Measurements from ENCODE around the gene HDDC3.
A peak's percentile ranks its signal among the peaks of the same experiment; 100 is the strongest.

Gene HDDC3

GRCh38 chr15:90906181-90906849, 26.0 kb downstream of the HDDC3 start:
- no peak for DNase-seq (ENCODE audit: low read depth)
- TF ChIP-seq MYC (IDR thresholded peaks at IDR 0.05; ENCODE audit: low read depth, low read length) (no peak), POLR2A (IDR thresholded peaks at IDR 0.05; ENCODE audit: extremely low read depth, insufficient read length) (no peak), CTCF (IDR thresholded peaks at IDR 0.05; ENCODE audit: low read depth, low read length) (no peak)
- TF ChIP-seq, protein P1, sequence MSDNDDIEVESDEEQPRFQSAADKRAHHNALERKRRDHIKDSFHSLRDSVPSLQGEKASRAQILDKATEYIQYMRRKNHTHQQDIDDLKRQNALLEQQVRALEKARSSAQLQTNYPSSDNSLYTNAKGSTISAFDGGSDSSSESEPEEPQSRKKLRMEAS (IDR thresholded peaks at IDR 0.05; ENCODE audit: low read depth, low read length), result no peak
- H3K4me3 ChIP-seq (ENCODE audit: low read depth, low read length), result no peak overlapping the region

DNA sequence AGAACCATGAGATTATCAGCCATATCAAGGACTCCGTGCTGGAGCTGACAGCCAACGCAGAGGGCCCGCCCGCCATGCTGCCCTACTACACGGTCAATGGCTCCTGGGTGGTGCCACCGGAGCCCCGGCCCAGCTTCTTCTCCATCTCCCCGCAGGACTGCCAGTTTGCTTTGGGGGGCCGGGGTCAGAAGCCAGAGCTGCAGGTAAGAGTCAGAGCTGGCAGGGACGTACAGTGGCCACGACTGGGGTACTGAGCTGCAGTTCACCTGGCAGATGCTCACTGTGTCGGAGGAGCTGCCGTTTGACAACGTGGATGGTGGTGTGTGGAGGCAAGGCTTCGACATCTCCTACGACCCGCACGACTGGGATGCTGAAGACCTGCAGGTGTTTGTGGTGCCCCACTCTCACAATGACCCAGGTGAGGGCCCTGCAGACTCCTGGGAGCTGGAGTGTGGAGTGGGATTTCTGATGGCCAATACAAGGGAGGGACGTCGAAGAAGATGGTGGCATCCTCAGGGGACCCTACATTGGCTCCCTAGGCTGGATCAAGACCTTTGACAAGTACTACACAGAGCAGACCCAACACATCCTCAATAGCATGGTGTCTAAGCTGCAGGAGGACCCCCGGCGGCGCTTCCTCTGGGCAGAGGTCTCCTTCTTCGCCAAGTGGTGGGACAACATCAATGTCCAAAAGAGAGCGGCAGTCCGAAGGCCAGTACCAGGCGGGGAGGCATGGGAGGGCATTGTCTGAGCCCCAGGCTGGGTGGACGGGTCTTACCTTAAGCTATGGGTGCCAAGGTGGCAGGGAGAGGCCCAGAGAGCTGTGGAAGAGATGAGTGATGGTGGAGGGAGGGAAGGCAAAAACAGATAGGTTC, 26.8 kb downstream of the HDDC3 start:
- no peak for DNase-seq (ENCODE audit: low read depth)
- TF ChIP-seq POLR2A (IDR thresholded peaks at IDR 0.05; ENCODE audit: extremely low read depth, insufficient read length) (no peak), MYC (IDR thresholded peaks at IDR 0.05; ENCODE audit: low read depth, low read length) (no peak), CTCF (IDR thresholded peaks at IDR 0.05; ENCODE audit: low read depth, low read length) (no peak)
- TF ChIP-seq, protein P1 (IDR thresholded peaks at IDR 0.05; ENCODE audit: low read depth, low read length), result no peak
- H3K4me3 ChIP-seq (ENCODE audit: low read depth, low read length), result no peak overlapping the region

GRCh38 chr15:90904746-90905145, 27.6 kb downstream of the HDDC3 start:
- H3K4me3 ChIP-seq (ENCODE audit: low read depth, low read length), result no peak overlapping the region
- no peak for TF ChIP-seq CTCF (IDR thresholded peaks at IDR 0.05; ENCODE audit: low read depth, low read length)
- no peak for TF ChIP-seq POLR2A (IDR thresholded peaks at IDR 0.05; ENCODE audit: extremely low read depth, insufficient read length)
- TF ChIP-seq, protein P1 (IDR thresholded peaks at IDR 0.05; ENCODE audit: low read depth, low read length), result no peak
- no peak for TF ChIP-seq MYC (IDR thresholded peaks at IDR 0.05; ENCODE audit: low read depth, low read length)
- DNase-seq (ENCODE audit: low read depth), result no peak

- H3K4me3 ChIP-seq (ENCODE audit: low read depth, low read length), result peak overlapping the region; percentile 81
- DNase-seq (ENCODE audit: low read depth), result peak; percentile 40
- no peak for TF ChIP-seq MYC (IDR thresholded peaks at IDR 0.05; ENCODE audit: low read depth, low read length)
- TF ChIP-seq CTCF (IDR thresholded peaks at IDR 0.05; ENCODE audit: low read depth, low read length), result no peak
- TF ChIP-seq POLR2A (IDR thresholded peaks at IDR 0.05; ENCODE audit: extremely low read depth, insufficient read length), result no peak
- TF ChIP-seq, protein P1 (IDR thresholded peaks at IDR 0.05; ENCODE audit: low read depth, low read length), result no peak; the same call in 1 of the 2 replicates
Measured at GRCh38 chr15:90903733-90904536, 28.4 kb downstream of the HDDC3 start.
